CD14-positive monocyte (primary cell): Measurements from ENCODE around the gene FAM53B. TPM values are rescaled to one million over a fixed set of nuclear protein-coding genes. Genes with fewer than 3 reads are reported as not detected.

Source experiments
- DNase-seq, 3 donors: peaks; one replicate each; pipeline ENCODE4 v3.0.0-alpha.2; 2011 to 2022
- H2AFZ ChIP-seq: 2 replicates; pipeline ENCODE4 v1.6.0; 2012; ENCODE audit warnings: mild to moderate bottlenecking, low read depth, low read length, inconsistent platforms; ENCODE audit not compliant: insufficient read depth, poor library complexity, severe bottlenecking
- H3K27ac ChIP-seq, 2 donors: 1 replicate in 1 of 2; 2 replicates in 1 of 2; pipeline ENCODE4 v1.5.1; 2012 to 2013; ENCODE audit warnings: low read length in 2 of 2, control low read depth in 1 of 2, inconsistent platforms in 1 of 2, low read depth in 1 of 2, mild to moderate bottlenecking in 1 of 2
- H3K27me3 ChIP-seq, 2 donors: one replicate each; pipeline versions ENCODE4 v1.6.0 to v1.6.1; 2011 to 2013; ENCODE audit warnings: low read length in 2 of 2; ENCODE audit not compliant: control insufficient read depth in 2 of 2, insufficient read depth in 2 of 2
- H3K36me3 ChIP-seq, 2 donors: replicated peaks in 1 of 2; 1 replicate in 1 of 2; 2 replicates in 1 of 2; pipeline versions ENCODE4 v1.5.1 to v1.6.1; 2012 to 2013; ENCODE audit warnings: low read length in 2 of 2, control low read depth in 1 of 2, inconsistent platforms in 1 of 2, mild to moderate bottlenecking in 1 of 2; ENCODE audit not compliant: insufficient read depth in 2 of 2, control insufficient read depth in 1 of 2
- H3K4me1 ChIP-seq, 2 donors: 1 replicate in 1 of 2; 2 replicates in 1 of 2; pipeline versions ENCODE4 v1.5.1 to v1.6.1; 2012 to 2013; ENCODE audit warnings: low read length in 2 of 2, control low read depth in 1 of 2, inconsistent platforms in 1 of 2, mild to moderate bottlenecking in 1 of 2, moderate library complexity in 1 of 2; ENCODE audit not compliant: insufficient read depth in 2 of 2, control insufficient read depth in 1 of 2
- H3K4me2 ChIP-seq: replicated peaks from 2 replicates; pipeline ENCODE3; 2012; ENCODE audit warnings: low read length, moderate library complexity, mild to moderate bottlenecking; ENCODE audit not compliant: poor library complexity, severe bottlenecking; ENCODE audit errors: extremely low read depth
- H3K4me3 ChIP-seq, 3 experiments: fragments of 200-600 bp in 1 of 3; sonication (generic) in 1 of 3; replicated peaks in 1 of 3; 1 replicate in 2 of 3; 2 replicates in 1 of 3; pipeline ENCODE4 v1.5.1; 2011 to 2013; ENCODE audit warnings: low read length in 3 of 3, mild to moderate bottlenecking in 3 of 3, control low read depth in 2 of 3, low read depth in 2 of 3, inconsistent platforms in 1 of 3, moderate library complexity in 1 of 3
- H3K79me2 ChIP-seq: 2 replicates; pipeline ENCODE4 v1.6.0; 2012; ENCODE audit warnings: mild to moderate bottlenecking, control low read depth, inconsistent platforms, low read length, moderate library complexity; ENCODE audit not compliant: insufficient read depth
- H3K9ac ChIP-seq: 2 replicates; pipeline ENCODE4 v1.6.0; 2017; ENCODE audit warnings: low read length, mild to moderate bottlenecking; ENCODE audit not compliant: insufficient read depth, poor library complexity, severe bottlenecking
- H3K9me3 ChIP-seq, 2 donors: replicated peaks in 1 of 2; 1 replicate in 1 of 2; 2 replicates in 1 of 2; pipeline versions ENCODE4 v1.5.1 to v1.6.1; 2012 to 2013; ENCODE audit warnings: low read length in 2 of 2, control low read depth in 1 of 2; ENCODE audit not compliant: control insufficient read depth in 1 of 2, insufficient read depth in 1 of 2
- H4K20me1 ChIP-seq: 2 replicates; pipeline ENCODE4 v1.6.0; 2012; ENCODE audit warnings: mild to moderate bottlenecking, low read length, control low read depth, moderate library complexity; ENCODE audit not compliant: insufficient read depth
- H3K27ac Mint-ChIP-seq, 7 donors: one replicate each; pipeline ENCODE4 v1.8.0; 2020; ENCODE audit warnings: mild to moderate bottlenecking in 7 of 7, mixed read lengths in 7 of 7, moderate library complexity in 6 of 7, inconsistent platforms in 2 of 7
- H3K27me3 Mint-ChIP-seq, 3 donors: one replicate each; pipeline ENCODE4 v1.8.0; 2021 to 2022; ENCODE audit warnings: low read depth in 3 of 3, mild to moderate bottlenecking in 3 of 3, mixed read lengths in 3 of 3, moderate library complexity in 3 of 3, inconsistent platforms in 1 of 3
- H3K36me3 Mint-ChIP-seq, 2 donors: one replicate each; pipeline ENCODE4 v1.8.0; 2020; ENCODE audit warnings: mixed read lengths in 2 of 2, inconsistent platforms in 1 of 2, mild to moderate bottlenecking in 1 of 2
- H3K4me1 Mint-ChIP-seq: one replicate; pipeline ENCODE4 v1.8.0; 2020; ENCODE audit warnings: mild to moderate bottlenecking, mixed read lengths
- H3K4me3 Mint-ChIP-seq, 2 donors: one replicate each; pipeline ENCODE4 v1.8.0; 2020; ENCODE audit warnings: mild to moderate bottlenecking in 2 of 2, mixed read lengths in 2 of 2, moderate library complexity in 1 of 2
- H3K9me3 Mint-ChIP-seq, 7 donors: one replicate each; pipeline ENCODE4 v1.8.0; 2020 to 2022; ENCODE audit warnings: mixed read lengths in 7 of 7, mild to moderate bottlenecking in 6 of 7, moderate library complexity in 6 of 7, inconsistent platforms in 2 of 7
- CTCF ChIP-seq: fragments of 200-600 bp; IDR thresholded peaks from one replicate; pipeline ENCODE4 v1.8.0; 2022; ENCODE audit warnings: antibody characterized with exemption, mild to moderate bottlenecking
- WGBS: methylation state at CpG from one replicate; pipeline ENCODE4 v1.1.5; 2013; ENCODE audit warnings: missing lambda C conversion rate; ENCODE audit not compliant: insufficient coverage; 5-methylcytosine and 5-hydroxymethylcytosine counted together
- intact Hi-C, 2 donors: fragments of 100-400 bp; cut with micrococcal nuclease; formaldehyde crosslinking; loops; one replicate each; pipeline versions ENCODE4 v1.15.0 to v1.15.1; 2023
- polyA plus RNA-seq, 3 donors: library from polyadenylated mRNA; depleted of rRNA in 1 of 3; unstranded in 2 of 3; stranded (reverse) in 1 of 3; fragments of 300-500 nt in 2 of 3; fragments of >200 nt in 1 of 3; fragmentation: Illumina TruSeq in 2 of 3; gene quantifications; 1 replicate in 2 of 3; 2 replicates in 1 of 3; pipeline ENCODE4 v1.2.3, GENCODE V29; 2012 to 2021

Gene FAM53B
- polyA plus RNA-seq, 3 donors = 5.8 to 23.3 (median 12.6) TPM

- Histone ChIP-seq H3K9me3 (peaks cover 0 to 7% of the 10 kb centered on the region in 2 donors), H3K4me1 (peaks cover 20 to 43% of the 10 kb centered on the region in 2 donors), H2AFZ (no peak overlapping the region), H3K36me3 (peaks cover 10 to 21% of the 10 kb centered on the region in 2 donors), H3K79me2 (peaks cover 97% of the 10 kb centered on the region), H3K27ac (peak overlapping the region in 1 of 2 donors; percentile 51), H3K27me3 (no peaks in the 10 kb centered on the region), H3K9ac (no peak overlapping the region), H3K4me2 (no peak overlapping the region), H3K4me3 (no peak overlapping the region), H4K20me1 (peaks cover 93% of the 10 kb centered on the region)
- intact Hi-C loops = loop anchor here in 1 of 2 donors (10.0 kb wide), 1 partner anchor 95 kb away; no protein-coding TSS in a partner anchor
- no peak overlapping the region for H3K4me3 Mint-ChIP-seq
- peaks cover 0 to 4% (median 0%) of the 10 kb centered on the region in 3 donors for H3K27me3 Mint-ChIP-seq
- TF ChIP-seq CTCF = no peak
- 68% methylated on average over 3 of the region's 6 CpGs for WGBS
- no peak for DNase-seq
- H3K9me3 Mint-ChIP-seq = peaks cover 5 to 10% (median 5%) of the 10 kb centered on the region in 7 donors
- H3K4me1 Mint-ChIP-seq = peaks cover 44% of the 10 kb centered on the region
- peaks cover 30 to 51% of the 10 kb centered on the region in 2 donors for H3K36me3 Mint-ChIP-seq
- peak overlapping the region in 1 of 7 donors; percentile 42 for H3K27ac Mint-ChIP-seq
Observed at GRCh38 chr10:124629842-124630241, 114.3 kb downstream of the FAM53B start.

- H3K4me3 ChIP-seq = no peak overlapping the region
- peaks cover 0 to under 1% (median 0%) of the 10 kb centered on the region in 3 donors for H3K27me3 Mint-ChIP-seq
- intact Hi-C loops = loop anchor here in 1 of 2 donors (10.0 kb wide), 1 partner anchor 95 kb away; no protein-coding TSS in a partner anchor
Observed at GRCh38 chr10:124629415-124629814, 114.8 kb downstream of the FAM53B start.

More at GRCh38 chr10:124629415-124629814, 114.8 kb downstream of the FAM53B start:
- Mint-ChIP-seq H3K27ac (peak overlapping the region in 2 of 7 donors; percentile 42 to 61), H3K4me3 (no peak overlapping the region), H3K4me1 (peaks cover 44% of the 10 kb centered on the region), H3K9me3 (peaks cover under 1 to 6% (median 2%) of the 10 kb centered on the region in 7 donors), H3K36me3 (peaks cover 28 to 48% of the 10 kb centered on the region in 2 donors)
- Histone ChIP-seq H3K9me3 (peaks cover 0 to 4% of the 10 kb centered on the region in 2 donors), H3K27ac (peak overlapping the region; percentile 3 to 51), H3K9ac (no peak overlapping the region), H3K27me3 (no peaks in the 10 kb centered on the region), H3K79me2 (peaks cover 97% of the 10 kb centered on the region), H3K36me3 (peaks cover 10 to 22% of the 10 kb centered on the region in 2 donors), H3K4me1 (peaks cover 20 to 43% of the 10 kb centered on the region in 2 donors), H2AFZ (no peak overlapping the region), H3K4me2 (no peak overlapping the region), H4K20me1 (peaks cover 97% of the 10 kb centered on the region)
- DNase-seq = no peak
- TF ChIP-seq CTCF = no peak
- WGBS = 81% methylated on average over 4 of the region's 6 CpGs
